HG03103 (cell line): ENCODE measurements around the gene NADK2.
"Not testable (repeated sequence)": the region's sequence is repeated elsewhere in the genome, so short reads cannot be mapped to it uniquely, and the experiment has no call there.

ENCODE experiments used
- ATAC-seq: cut with Tn5 transposase; IDR thresholded peaks from one replicate; pipeline ENCODE4 v1.9.1; 2021; ENCODE audit warnings: low read depth; ENCODE audit not compliant: unreplicated experiment

NADK2 gene

GRCh38 chr5:36241631-36242533 is at the start of gene NADK2:
Gene NADK2 (minus strand): TSS chr5:36241925. CDS start chr5:36241798, 127 bp downstream.
- ATAC-seq, result peak; percentile 89

GRCh38 chr5:36285837-36286615 is 44.3 kb upstream of the NADK2 start:
- ATAC-seq, result no peak

- ATAC-seq, result not testable (repeated sequence)
These were observed 42.0 kb upstream of the NADK2 start for GRCh38 chr5:36283775-36284174.

- ATAC-seq, result no peak
These were observed 39.9 kb upstream of the NADK2 start for GRCh38 chr5:36281626-36282025.

GRCh38 chr5:36279054-36279698 is 37.5 kb upstream of the NADK2 start:
- ATAC-seq, result no peak

GRCh38 chr5:36277521-36278176 is 35.9 kb upstream of the NADK2 start:
- no peak for ATAC-seq

GRCh38 chr5:36276864-36277263 is 35.1 kb upstream of the NADK2 start:
- no peak for ATAC-seq

GRCh38 chr5:36273809-36274526 is 32.2 kb upstream of the NADK2 start:
- ATAC-seq, result no peak

GRCh38 chr5:36272136-36272690 is 30.5 kb upstream of the NADK2 start:
- no peak for ATAC-seq

GRCh38 chr5:36270876-36271575 is 29.3 kb upstream of the NADK2 start:
- ATAC-seq, result no peak

GRCh38 chr5:36270175-36270574 is 28.4 kb upstream of the NADK2 start:
- ATAC-seq, result no peak

- ATAC-seq, result no peak
These were observed 27.8 kb upstream of the NADK2 start for GRCh38 chr5:36269478-36269877.

GRCh38 chr5:36267905-36268304 is 26.2 kb upstream of the NADK2 start:
- ATAC-seq, result no peak

GRCh38 chr5:36264202-36264760 is 22.6 kb upstream of the NADK2 start:
- ATAC-seq, result no peak

- ATAC-seq, result no peak
These were observed 19.5 kb upstream of the NADK2 start for GRCh38 chr5:36261186-36261585.

- ATAC-seq, result no peak
These were observed 11.8 kb upstream of the NADK2 start for GRCh38 chr5:36253575-36253974.

- no peak for ATAC-seq
These were observed 11.1 kb upstream of the NADK2 start for GRCh38 chr5:36252722-36253365.

- ATAC-seq, result no peak
These were observed 9.5 kb upstream of the NADK2 start for GRCh38 chr5:36251218-36251617.
